Measurements from ENCODE around the gene SLC22A5. TPM values are rescaled to one million over a fixed set of nuclear protein-coding genes. Genes with fewer than 3 reads are reported as not detected.

SLC22A5 gene
- polyA plus RNA-seq, 2 of the 4 experiments (the other 2 are of a cell fraction), result 27.4 to 35.3 TPM

DNA sequence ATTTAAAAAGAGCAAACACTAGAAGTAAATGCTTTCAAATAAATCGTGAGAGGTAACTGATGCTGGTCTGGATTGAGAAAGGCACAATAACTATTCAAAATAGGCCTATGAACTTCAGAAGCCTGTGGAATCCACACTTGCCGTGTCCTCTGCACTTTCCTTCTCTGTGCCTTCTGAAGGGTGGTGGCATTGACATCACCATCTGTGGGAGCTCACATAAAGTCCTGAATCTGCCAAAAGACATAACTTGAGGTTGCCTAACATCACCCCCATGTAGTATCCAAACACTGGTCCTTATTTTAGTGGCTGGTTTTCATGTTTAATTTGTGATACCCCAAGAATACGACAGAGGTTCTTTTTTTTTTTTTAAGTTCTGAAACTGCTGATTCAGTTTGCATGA is 61.2 kb downstream of the SLC22A5 start:
- DNase-seq (ENCODE audit: low read depth in 1 of 2, low spot score in 1 of 2) (no peak), FAIRE-seq (no peak), ATAC-seq (no peak)
- POLR2A ChIA-PET, result interaction anchor here (0.6 kb wide), 1 partner anchor 60 kb away, joined by 3 read pairs; the partner anchor contains the start of gene IRF1
- CTCF ChIA-PET, result interaction anchor here (1.2 to 10.7 kb wide), 4 partner anchors 12 to 68 kb away, joined by 3 to 91 read pairs (median 10); no protein-coding TSS in a partner anchor
- Histone ChIP-seq H3K27ac (no peak overlapping the region), H3K4me3 (no peak overlapping the region), H3K4me2 (no peak overlapping the region), H3K4me1 (peaks cover 43% of the 10 kb centered on the region), H3K9me3 (no peaks in the 10 kb centered on the region)
- 86% methylated on average over 3 of the region's 3 CpGs for WGBS (ENCODE audit: missing lambda C conversion rate)
- TF ChIP-seq RARB (CRISPR knock-in tag; IDR thresholded peaks at IDR 0.05) (no peak), HOXA7 (CRISPR knock-in tag; IDR thresholded peaks at IDR 0.05) (no peak), EHMT2 (IDR thresholded peaks at IDR 0.05; ENCODE audit: low read depth) (no peak)

DNA sequence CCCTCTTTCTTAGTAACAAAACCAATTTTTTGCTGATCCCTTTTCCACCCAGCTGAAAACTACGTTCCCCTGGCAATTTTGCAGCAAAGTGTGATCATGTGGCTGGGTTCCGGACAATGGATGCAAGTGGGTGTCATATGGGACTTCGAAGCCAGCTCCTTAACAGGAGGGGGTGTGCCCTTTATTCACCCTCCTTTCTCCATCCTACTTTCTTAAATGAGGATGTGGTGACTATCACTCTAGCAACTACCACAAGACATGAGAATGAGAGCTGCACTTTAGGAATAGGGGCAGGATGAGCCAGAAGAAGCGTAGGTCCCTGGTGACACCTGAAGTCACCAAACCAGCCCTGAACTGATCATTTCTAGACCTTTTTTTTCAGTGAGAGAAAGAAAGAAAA is 62.1 kb downstream of the SLC22A5 start:
- Histone ChIP-seq H3K4me2 (no peak overlapping the region), H3K27ac (no peak overlapping the region), H3K4me3 (no peak overlapping the region), H3K4me1 (peaks cover 34% of the 10 kb centered on the region), H3K9me3 (no peaks in the 10 kb centered on the region)
- ChIA-PET POLR2A (no interaction called here), CTCF (interaction anchor here (0.6 to 10.7 kb wide), 6 partner anchors 9 to 77 kb away, joined by 3 to 91 read pairs (median 4); partner anchors contain the start of gene IRF1)
- no peak for TF ChIP-seq CBX2 (IDR thresholded peaks at IDR 0.05; ENCODE audit: borderline replicate concordance, low read depth)
- no peak for TF ChIP-seq NR3C1 (IDR thresholded peaks at IDR 0.05)
- no peak for TF ChIP-seq HOXB13 (CRISPR knock-in tag; IDR thresholded peaks at IDR 0.05; ENCODE audit: low read depth)
- no peak for TF ChIP-seq NPAS2 (CRISPR knock-in tag; IDR thresholded peaks at IDR 0.05; ENCODE audit: borderline replicate concordance)
- TF ChIP-seq, protein P1, sequence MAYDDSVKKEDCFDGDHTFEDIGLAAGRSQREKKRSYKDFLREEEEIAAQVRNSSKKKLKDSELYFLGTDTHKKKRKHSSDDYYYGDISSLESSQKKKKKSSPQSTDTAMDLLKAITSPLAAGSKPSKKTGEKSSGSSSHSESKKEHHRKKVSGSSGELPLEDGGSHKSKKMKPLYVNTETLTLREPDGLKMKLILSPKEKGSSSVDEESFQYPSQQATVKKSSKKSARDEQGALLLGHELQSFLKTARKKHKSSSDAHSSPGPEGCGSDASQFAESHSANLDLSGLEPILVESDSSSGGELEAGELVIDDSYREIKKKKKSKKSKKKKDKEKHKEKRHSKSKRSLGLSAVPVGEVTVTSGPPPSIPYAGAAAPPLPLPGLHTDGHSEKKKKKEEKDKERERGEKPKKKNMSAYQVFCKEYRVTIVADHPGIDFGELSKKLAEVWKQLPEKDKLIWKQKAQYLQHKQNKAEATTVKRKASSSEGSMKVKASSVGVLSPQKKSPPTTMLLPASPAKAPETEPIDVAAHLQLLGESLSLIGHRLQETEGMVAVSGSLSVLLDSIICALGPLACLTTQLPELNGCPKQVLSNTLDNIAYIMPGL (CRISPR knock-in tag; IDR thresholded peaks at IDR 0.05; ENCODE audit: borderline replicate concordance), result no peak
- TF ChIP-seq, protein P2, sequence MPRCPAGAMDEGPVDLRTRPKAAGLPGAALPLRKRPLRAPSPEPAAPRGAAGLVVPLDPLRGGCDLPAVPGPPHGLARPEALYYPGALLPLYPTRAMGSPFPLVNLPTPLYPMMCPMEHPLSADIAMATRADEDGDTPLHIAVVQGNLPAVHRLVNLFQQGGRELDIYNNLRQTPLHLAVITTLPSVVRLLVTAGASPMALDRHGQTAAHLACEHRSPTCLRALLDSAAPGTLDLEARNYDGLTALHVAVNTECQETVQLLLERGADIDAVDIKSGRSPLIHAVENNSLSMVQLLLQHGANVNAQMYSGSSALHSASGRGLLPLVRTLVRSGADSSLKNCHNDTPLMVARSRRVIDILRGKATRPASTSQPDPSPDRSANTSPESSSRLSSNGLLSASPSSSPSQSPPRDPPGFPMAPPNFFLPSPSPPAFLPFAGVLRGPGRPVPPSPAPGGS (IDR thresholded peaks at IDR 0.05), result no peak
- no peak for TF ChIP-seq RAD21 (conservative IDR thresholded peaks at IDR 0.05 in 1 of 2, IDR thresholded peaks at IDR 0.05 in 1 of 2)
- TF ChIP-seq SREBF2 (IDR thresholded peaks at IDR 0.05), result no peak
- no peak for TF ChIP-seq FOSL2 (IDR thresholded peaks at IDR 0.05)
- no peak for TF ChIP-seq FOSL2 (CRISPR knock-in tag; IDR thresholded peaks at IDR 0.05)
- no peak for TF ChIP-seq TFCP2L1 (CRISPR knock-in tag; IDR thresholded peaks at IDR 0.05)
- no peak for FAIRE-seq
- WGBS (ENCODE audit: missing lambda C conversion rate), result 90% methylated on average over 4 of the region's 4 CpGs
- no peak for ATAC-seq
- DNase-seq (ENCODE audit: low read depth in 1 of 2, low spot score in 1 of 2), result no peak

DNA sequence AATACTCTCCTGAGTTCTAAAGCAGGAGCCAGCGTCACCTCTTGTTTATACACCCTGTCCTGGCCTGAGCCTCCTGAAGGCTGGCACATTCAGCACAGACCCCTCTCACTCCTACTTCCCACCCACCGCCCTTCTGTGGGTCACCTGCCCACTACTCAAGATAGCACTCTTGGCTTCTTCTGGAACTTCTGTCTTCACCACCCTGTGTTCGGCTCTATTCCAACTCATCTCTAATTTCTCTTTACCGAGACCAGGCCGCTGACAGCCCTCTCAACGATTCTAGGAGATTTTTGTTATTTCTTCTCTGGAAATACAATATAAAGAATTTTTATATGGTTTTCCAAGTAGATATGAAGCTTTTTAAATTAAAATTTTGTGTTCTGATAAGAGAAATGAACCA is 63.6 kb downstream of the SLC22A5 start:
- WGBS (ENCODE audit: missing lambda C conversion rate), result 85% methylated on average over 6 of the region's 6 CpGs
- FAIRE-seq (no peak), DNase-seq (ENCODE audit: low read depth in 1 of 2, low spot score in 1 of 2) (no peak), ATAC-seq (no peak)
- Histone ChIP-seq H3K4me1 (peaks cover 27% of the 10 kb centered on the region), H3K4me3 (no peak overlapping the region), H3K4me2 (no peak overlapping the region), H3K9me3 (no peaks in the 10 kb centered on the region), H3K27ac (no peak overlapping the region)
- ChIA-PET CTCF (interaction anchor here (1.1 to 3.8 kb wide), 4 partner anchors 8 to 57 kb away, joined by 3 to 16 read pairs (median 8); partner anchors contain the start of gene IRF1), POLR2A (no interaction called here)
- TF ChIP-seq TFCP2L1 (CRISPR knock-in tag; IDR thresholded peaks at IDR 0.05) (no peak), PHF8 (IDR thresholded peaks at IDR 0.05; ENCODE audit: borderline replicate concordance, low read depth) (no peak), SREBF2 (IDR thresholded peaks at IDR 0.05) (no peak)
